PC-3 (cell line): ENCODE results near the gene ZNF513.

Source experiments
- CTCF ChIP-seq: fragments of 300-600 bp; sonication (generic); conservative IDR thresholded peaks from 2 replicates; pipeline ENCODE4 v1.5.1; 2017; ENCODE audit warnings: antibody characterized with exemption, low read depth, mild to moderate bottlenecking, low read length
- EZH2 ChIP-seq: fragments of 300-600 bp; sonication (generic); IDR thresholded peaks from one replicate; pipeline ENCODE4 v1.6.1; 2017; ENCODE audit warnings: antibody characterized with exemption, mild to moderate bottlenecking, low read length; ENCODE audit not compliant: unreplicated experiment

- TF ChIP-seq CTCF: no peak
- TF ChIP-seq EZH2: no peak
These were observed 24.0 kb downstream of the ZNF513 start, which contains the start of gene GTF3C2 for GRCh38 chr2:27356382-27357181.
